GM23338 (cell line): ENCODE measurements around the gene NOTCH3. TPM values are rescaled to one million over a fixed set of nuclear protein-coding genes. Genes with fewer than 3 reads are reported as not detected.

ENCODE experiments used
- ATAC-seq: fragments of 200-7000 bp; cut with Tn5 transposase; 3 replicates; pipeline ENCODE4 v1.9.1; 2020
- DNase-seq: peaks from one replicate; pipeline ENCODE4 v3.0.0-alpha.2; 2015; ENCODE audit warnings: low spot score
- H2AFZ ChIP-seq: fragments of 200-600 bp; sonication (generic); 2 replicates; pipeline ENCODE4 v1.8.0; 2016; ENCODE audit warnings: antibody characterized with exemption, mild to moderate bottlenecking, moderate library complexity
- H3F3A ChIP-seq: fragments of 200-600 bp; sonication (generic); replicated peaks from 2 replicates; pipeline ENCODE4 v1.8.0; 2017; ENCODE audit warnings: antibody characterized with exemption, mixed run types, low read depth
- H3K27ac ChIP-seq: fragments of 200-600 bp; sonication (generic); 2 replicates; pipeline ENCODE4 v1.6.1; 2016; ENCODE audit warnings: low read depth
- H3K27me3 ChIP-seq: fragments of 200-600 bp; sonication (generic); 2 replicates; pipeline ENCODE4 v1.8.0; 2016; ENCODE audit warnings: mild to moderate bottlenecking, mixed run types, moderate library complexity; ENCODE audit not compliant: insufficient read depth
- H3K36me3 ChIP-seq: fragments of 200-600 bp; sonication (generic); 2 replicates; pipeline ENCODE4 v1.8.0; 2016; ENCODE audit warnings: mild to moderate bottlenecking; ENCODE audit not compliant: insufficient read depth
- H3K4me1 ChIP-seq: fragments of 200-600 bp; sonication (generic); 2 replicates; pipeline ENCODE4 v1.8.0; 2016; ENCODE audit warnings: mild to moderate bottlenecking, moderate library complexity; ENCODE audit not compliant: insufficient read depth
- H3K4me2 ChIP-seq: fragments of 200-600 bp; sonication (generic); 2 replicates; pipeline ENCODE4 v1.7.1; 2017; ENCODE audit warnings: mixed run types
- H3K4me3 ChIP-seq: fragments of 200-600 bp; sonication (generic); 2 replicates; pipeline ENCODE4 v1.6.1; 2016; ENCODE audit warnings: mixed run types
- H3K79me2 ChIP-seq: fragments of 200-600 bp; sonication (generic); replicated peaks from 2 replicates; pipeline ENCODE4 v1.8.0; 2017; ENCODE audit warnings: mild to moderate bottlenecking; ENCODE audit not compliant: insufficient read depth
- H3K9me2 ChIP-seq: fragments of 200-600 bp; sonication (generic); 2 replicates; pipeline ENCODE4 v1.8.0; 2017; ENCODE audit not compliant: insufficient read depth
- H4K20me1 ChIP-seq: fragments of 200-600 bp; sonication (generic); replicated peaks from 2 replicates; pipeline ENCODE4 v1.8.0; 2017; ENCODE audit warnings: mild to moderate bottlenecking; ENCODE audit not compliant: insufficient read depth
- H3K27ac Mint-ChIP-seq: 2 replicates; pipeline ENCODE4 v1.8.0; 2020; ENCODE audit warnings: inconsistent platforms, mild to moderate bottlenecking, moderate library complexity, mixed read lengths
- H3K27me3 Mint-ChIP-seq: 3 replicates; pipeline ENCODE4 v1.8.0; 2022; ENCODE audit warnings: low read depth, mild to moderate bottlenecking, moderate library complexity, mixed read lengths, inconsistent platforms; ENCODE audit not compliant: insufficient read depth, poor library complexity
- H3K36me3 Mint-ChIP-seq: 3 replicates; pipeline ENCODE4 v1.8.0; 2021; ENCODE audit warnings: low read depth, mild to moderate bottlenecking, inconsistent platforms, moderate library complexity, mixed read lengths
- H3K4me1 Mint-ChIP-seq: 3 replicates; pipeline ENCODE4 v1.8.0; 2020; ENCODE audit warnings: mild to moderate bottlenecking, inconsistent platforms, mixed read lengths
- H3K4me3 Mint-ChIP-seq: 3 replicates; pipeline ENCODE4 v1.8.0; 2021; ENCODE audit warnings: moderate library complexity, mild to moderate bottlenecking, inconsistent platforms, mixed read lengths
- H3K9me3 Mint-ChIP-seq: 3 replicates; pipeline ENCODE4 v1.8.0; 2020; ENCODE audit warnings: moderate library complexity, mild to moderate bottlenecking, inconsistent platforms, mixed read lengths
- CREB1 ChIP-seq: fragments of 250-450 bp; sonication (Bioruptor Pico); IDR thresholded peaks from 2 replicates; pipeline ENCODE4 v1.5.0; 2020; ENCODE audit warnings: low read depth, mild to moderate bottlenecking, moderate library complexity
- EZH2 ChIP-seq: fragments of 200-600 bp; sonication (generic); IDR thresholded peaks from one replicate; pipeline ENCODE4 v1.8.0; 2017; ENCODE audit warnings: antibody characterized with exemption, mild to moderate bottlenecking, low read depth; ENCODE audit not compliant: unreplicated experiment
- EZH2phosphoT487 ChIP-seq: fragments of 200-600 bp; sonication (generic); IDR thresholded peaks from one replicate; pipeline ENCODE4 v1.8.1; 2018; ENCODE audit warnings: antibody characterized with exemption; ENCODE audit not compliant: unreplicated experiment
- JUNB ChIP-seq: IDR thresholded peaks from one replicate; pipeline ENCODE4 v1.6.1; 2016; ENCODE audit warnings: antibody characterized with exemption; ENCODE audit not compliant: unreplicated experiment
- NANOG ChIP-seq: IDR thresholded peaks from 2 replicates; pipeline ENCODE4 v1.6.1; 2016; ENCODE audit warnings: antibody characterized with exemption, borderline replicate concordance
- POLR2AphosphoS5 ChIP-seq: IDR thresholded peaks from 2 replicates; pipeline ENCODE4 v1.6.1; 2016; ENCODE audit warnings: antibody characterized with exemption, low read depth
- STAT1 ChIP-seq: IDR thresholded peaks from one replicate; pipeline ENCODE4 v1.6.1; 2016; ENCODE audit warnings: antibody characterized with exemption; ENCODE audit not compliant: unreplicated experiment
- ZNF114 ChIP-seq: fragments of 250-450 bp; sonication (Bioruptor Pico); IDR thresholded peaks from 2 replicates; pipeline ENCODE4 v1.5.0; 2020; ENCODE audit warnings: mild to moderate bottlenecking, moderate library complexity
- polyA plus RNA-seq: library from polyadenylated mRNA; unstranded; fragments of >200 nt; fragmentation: Nextera tagmentation; extraction: Ambion mirVana; gene quantifications from 2 replicates; pipeline ENCODE4 v1.2.1, GENCODE V29; 2016
- total RNA-seq: library from RNA; depleted of rRNA; stranded (reverse); fragments of >200 nt; shearing (Covaris generic); gene quantifications from 2 replicates; pipeline ENCODE4 v1.2.3, GENCODE V29; 2014
- TF ChIP-seq, protein P1 (sequence below), 2 experiments: fragments of 200-600 bp in 1 of 2; sonication (generic) in 1 of 2; conservative IDR thresholded peaks; 2 replicates each; pipeline versions ENCODE4 v1.5.1 to v1.6.1; 2016 to 2017; ENCODE audit warnings: antibody characterized with exemption in 2 of 2, low read depth in 2 of 2, mild to moderate bottlenecking in 2 of 2, moderate library complexity in 1 of 2
- TF ChIP-seq, protein P2 (sequence below): IDR thresholded peaks from 2 replicates; pipeline ENCODE4 v1.6.1; 2016; ENCODE audit warnings: antibody characterized with exemption

The NOTCH3 gene
- total and polyA plus RNA-seq, 2 experiments from 2014 or later, result 24.3 to 172 TPM

DNA sequence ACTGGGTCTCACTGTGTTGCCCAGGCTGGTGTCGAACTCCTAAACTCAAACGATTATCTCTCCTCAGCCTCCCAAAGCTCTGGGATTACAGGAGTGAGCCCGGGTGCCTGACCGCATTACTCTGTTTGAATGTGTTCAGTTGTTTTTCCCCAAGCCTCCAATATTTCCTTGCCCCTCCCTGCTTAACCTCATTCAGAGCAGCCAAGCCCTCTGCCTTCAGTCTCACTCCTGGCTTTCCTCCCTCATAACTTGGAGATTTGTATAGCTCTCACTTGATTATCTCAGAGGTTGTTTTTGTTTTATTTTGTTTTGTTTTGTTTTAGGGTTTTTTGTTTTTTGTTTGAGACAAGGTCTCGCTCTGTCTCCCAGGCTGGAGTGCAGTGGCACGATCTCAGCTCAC, 20.0 kb upstream of the NOTCH3 start:
- no peak overlapping the region for H2AFZ ChIP-seq
- Mint-ChIP-seq H3K27me3 (peaks cover 13% of the 10 kb centered on the region), H3K36me3 (no peaks in the 10 kb centered on the region), H3K27ac (no peak overlapping the region), H3K4me3 (no peak overlapping the region), H3K4me1 (peaks cover 9% of the 10 kb centered on the region; the same call in 2 of the 3 replicates), H3K9me3 (peaks cover 2% of the 10 kb centered on the region; the same call in 1 of the 3 replicates)
- H3F3A ChIP-seq, result peaks cover 5% of the 10 kb centered on the region
- no peaks in the 10 kb centered on the region for H3K36me3 ChIP-seq
- H3K27me3 ChIP-seq, result no peaks in the 10 kb centered on the region
- peaks cover 8% of the 10 kb centered on the region; the same call in 1 of the 2 replicates for H3K4me1 ChIP-seq
- TF ChIP-seq EZH2, result no peak
- no peak for TF ChIP-seq STAT1
- TF ChIP-seq, protein P1, sequence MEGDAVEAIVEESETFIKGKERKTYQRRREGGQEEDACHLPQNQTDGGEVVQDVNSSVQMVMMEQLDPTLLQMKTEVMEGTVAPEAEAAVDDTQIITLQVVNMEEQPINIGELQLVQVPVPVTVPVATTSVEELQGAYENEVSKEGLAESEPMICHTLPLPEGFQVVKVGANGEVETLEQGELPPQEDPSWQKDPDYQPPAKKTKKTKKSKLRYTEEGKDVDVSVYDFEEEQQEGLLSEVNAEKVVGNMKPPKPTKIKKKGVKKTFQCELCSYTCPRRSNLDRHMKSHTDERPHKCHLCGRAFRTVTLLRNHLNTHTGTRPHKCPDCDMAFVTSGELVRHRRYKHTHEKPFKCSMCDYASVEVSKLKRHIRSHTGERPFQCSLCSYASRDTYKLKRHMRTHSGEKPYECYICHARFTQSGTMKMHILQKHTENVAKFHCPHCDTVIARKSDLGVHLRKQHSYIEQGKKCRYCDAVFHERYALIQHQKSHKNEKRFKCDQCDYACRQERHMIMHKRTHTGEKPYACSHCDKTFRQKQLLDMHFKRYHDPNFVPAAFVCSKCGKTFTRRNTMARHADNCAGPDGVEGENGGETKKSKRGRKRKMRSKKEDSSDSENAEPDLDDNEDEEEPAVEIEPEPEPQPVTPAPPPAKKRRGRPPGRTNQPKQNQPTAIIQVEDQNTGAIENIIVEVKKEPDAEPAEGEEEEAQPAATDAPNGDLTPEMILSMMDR (conservative IDR thresholded peaks at IDR 0.05; ENCODE audit: low read depth in 2 of 2), result no peak
- TF ChIP-seq, protein P2, sequence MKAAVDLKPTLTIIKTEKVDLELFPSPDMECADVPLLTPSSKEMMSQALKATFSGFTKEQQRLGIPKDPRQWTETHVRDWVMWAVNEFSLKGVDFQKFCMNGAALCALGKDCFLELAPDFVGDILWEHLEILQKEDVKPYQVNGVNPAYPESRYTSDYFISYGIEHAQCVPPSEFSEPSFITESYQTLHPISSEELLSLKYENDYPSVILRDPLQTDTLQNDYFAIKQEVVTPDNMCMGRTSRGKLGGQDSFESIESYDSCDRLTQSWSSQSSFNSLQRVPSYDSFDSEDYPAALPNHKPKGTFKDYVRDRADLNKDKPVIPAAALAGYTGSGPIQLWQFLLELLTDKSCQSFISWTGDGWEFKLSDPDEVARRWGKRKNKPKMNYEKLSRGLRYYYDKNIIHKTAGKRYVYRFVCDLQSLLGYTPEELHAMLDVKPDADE, result no peak
- TF ChIP-seq JUNB, result no peak
- no peak for TF ChIP-seq CREB1
- no peak for TF ChIP-seq EZH2phosphoT487
- no peak for TF ChIP-seq ZNF114
- H4K20me1 ChIP-seq, result no peaks in the 10 kb centered on the region; the same call in 1 of the 2 replicates
- no peak overlapping the region for H3K4me2 ChIP-seq
- H3K79me2 ChIP-seq, result no peaks in the 10 kb centered on the region
- H3K4me3 ChIP-seq, result no peak overlapping the region
- DNase-seq, result no peak
- H3K27ac ChIP-seq, result no peak overlapping the region
- H3K9me2 ChIP-seq, result no peaks in the 10 kb centered on the region
- ATAC-seq, result no peak

DNA sequence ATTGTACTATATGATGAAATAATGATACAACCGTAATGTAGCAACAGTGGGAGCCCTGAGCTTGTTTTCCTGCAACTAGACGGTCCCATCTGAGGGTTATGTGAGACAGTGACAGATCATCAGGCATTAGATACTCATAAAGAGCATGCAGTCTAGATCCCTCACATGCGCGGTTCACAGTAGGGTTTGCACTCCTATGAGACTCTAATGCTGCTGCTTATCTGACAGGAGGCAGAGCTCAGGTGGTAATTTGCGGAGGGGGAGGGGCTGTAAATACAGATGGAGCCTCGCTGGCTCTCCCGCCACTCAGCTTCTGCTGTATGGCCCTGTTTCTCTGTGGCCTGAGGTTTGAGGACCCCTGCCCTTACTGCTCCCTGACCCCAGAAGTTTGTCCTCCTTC, 17.7 kb upstream of the NOTCH3 start:
- Histone ChIP-seq H3K27ac (no peak overlapping the region), H4K20me1 (no peaks in the 10 kb centered on the region), H3K79me2 (no peaks in the 10 kb centered on the region), H3K4me3 (no peak overlapping the region), H3K9me2 (no peaks in the 10 kb centered on the region), H3K36me3 (no peaks in the 10 kb centered on the region), H3K4me2 (no peak overlapping the region), H2AFZ (no peak overlapping the region), H3F3A (peaks cover 5% of the 10 kb centered on the region), H3K27me3 (no peaks in the 10 kb centered on the region), H3K4me1 (peaks cover 8% of the 10 kb centered on the region; the same call in 1 of the 2 replicates)
- Mint-ChIP-seq H3K4me1 (peaks cover 6% of the 10 kb centered on the region; the same call in 2 of the 3 replicates), H3K36me3 (no peaks in the 10 kb centered on the region), H3K9me3 (no peaks in the 10 kb centered on the region), H3K27ac (no peak overlapping the region), H3K4me3 (no peak overlapping the region), H3K27me3 (peaks cover 8% of the 10 kb centered on the region)
- no peak for DNase-seq
- no peak for ATAC-seq
- TF ChIP-seq POLR2AphosphoS5 (no peak), ZNF114 (no peak), STAT1 (no peak), NANOG (no peak)
